ENCODE results near the gene HS6ST1. TPM values are rescaled to one million over a fixed set of nuclear protein-coding genes. Genes with fewer than 3 reads are reported as not detected.
A peak's percentile ranks its signal among the peaks of the same experiment; 100 is the strongest.
"Not testable (repeated sequence)": the region's sequence is repeated elsewhere in the genome, so short reads cannot be mapped to it uniquely, and the experiment has no call there.

Gene HS6ST1
- polyA plus RNA-seq, 1 experiment = 22.4 TPM

DNA sequence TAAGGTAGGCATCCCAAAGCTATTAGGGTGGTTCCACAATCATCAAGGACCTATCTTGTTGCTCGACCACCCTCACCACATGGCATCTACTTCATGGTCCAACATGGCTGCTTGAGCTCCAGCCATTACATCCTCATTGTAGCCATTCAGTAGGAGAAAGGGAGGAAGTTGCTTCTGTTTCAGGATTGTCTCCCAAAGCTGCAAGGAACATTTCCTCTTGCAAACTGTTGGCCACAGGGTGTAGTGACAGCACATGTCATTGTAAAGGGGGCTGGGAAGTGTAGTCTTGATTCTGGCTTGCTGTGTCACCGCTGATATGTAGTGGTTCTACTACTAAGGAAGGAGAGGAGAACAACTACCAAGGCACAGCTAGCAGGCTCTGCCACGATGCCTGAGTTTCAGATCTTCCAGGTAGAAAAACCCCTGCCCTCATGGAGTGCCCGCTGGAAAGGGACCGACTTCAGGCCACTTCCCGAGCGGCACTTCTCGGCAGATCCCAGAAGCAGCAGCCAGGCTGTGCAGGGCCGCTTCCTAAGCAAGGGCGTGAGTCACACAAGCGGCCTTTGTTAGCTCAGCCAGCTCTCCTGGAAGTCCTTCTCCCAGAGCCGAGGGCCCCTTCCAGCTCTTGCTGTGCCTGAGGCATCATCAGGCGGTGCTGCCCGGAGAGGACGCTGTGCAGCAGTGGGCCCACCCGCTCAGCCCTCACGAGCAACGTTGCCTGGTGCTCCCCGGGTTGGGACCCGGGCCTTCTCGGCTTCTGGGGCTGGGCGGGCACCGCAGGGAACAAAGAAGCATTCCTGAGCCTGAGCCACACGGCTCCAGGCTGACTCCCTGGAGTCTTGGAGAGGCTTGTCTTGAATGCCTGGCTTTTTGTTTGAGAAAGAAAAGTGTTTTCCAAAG, 58.2 kb downstream of the HS6ST1 start:
- H3K27me3 ChIP-seq (ENCODE audit: control insufficient read depth, insufficient read depth, low read length) = no peaks in the 10 kb centered on the region
- POLR2A ChIA-PET = interaction anchor here (0.7 kb wide), 1 partner anchor 91 kb away, joined by 3 read pairs; no protein-coding TSS in a partner anchor
- H3K4me3 ChIP-seq (ENCODE audit: low read depth, low read length) = no peak overlapping the region
- DNase-seq (ENCODE audit: low read depth, low spot score) = no peak
- peaks cover 6% of the 10 kb centered on the region; the same call in 1 of the 2 replicates for H3K9me3 ChIP-seq (ENCODE audit: control insufficient read depth, insufficient read depth, low read length)
- peak overlapping the region; percentile 65 for H3K27ac ChIP-seq (ENCODE audit: low read depth, low read length)
- TF ChIP-seq, protein P1, sequence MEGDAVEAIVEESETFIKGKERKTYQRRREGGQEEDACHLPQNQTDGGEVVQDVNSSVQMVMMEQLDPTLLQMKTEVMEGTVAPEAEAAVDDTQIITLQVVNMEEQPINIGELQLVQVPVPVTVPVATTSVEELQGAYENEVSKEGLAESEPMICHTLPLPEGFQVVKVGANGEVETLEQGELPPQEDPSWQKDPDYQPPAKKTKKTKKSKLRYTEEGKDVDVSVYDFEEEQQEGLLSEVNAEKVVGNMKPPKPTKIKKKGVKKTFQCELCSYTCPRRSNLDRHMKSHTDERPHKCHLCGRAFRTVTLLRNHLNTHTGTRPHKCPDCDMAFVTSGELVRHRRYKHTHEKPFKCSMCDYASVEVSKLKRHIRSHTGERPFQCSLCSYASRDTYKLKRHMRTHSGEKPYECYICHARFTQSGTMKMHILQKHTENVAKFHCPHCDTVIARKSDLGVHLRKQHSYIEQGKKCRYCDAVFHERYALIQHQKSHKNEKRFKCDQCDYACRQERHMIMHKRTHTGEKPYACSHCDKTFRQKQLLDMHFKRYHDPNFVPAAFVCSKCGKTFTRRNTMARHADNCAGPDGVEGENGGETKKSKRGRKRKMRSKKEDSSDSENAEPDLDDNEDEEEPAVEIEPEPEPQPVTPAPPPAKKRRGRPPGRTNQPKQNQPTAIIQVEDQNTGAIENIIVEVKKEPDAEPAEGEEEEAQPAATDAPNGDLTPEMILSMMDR (IDR thresholded peaks at IDR 0.05; ENCODE audit: low read depth, low read length) = no peak; the same call in 1 of the 2 replicates
- CTCF ChIA-PET = interaction anchor here (1.1 to 2.0 kb wide), 2 partner anchors 27 to 46 kb away, joined by 3 to 8 read pairs; no protein-coding TSS in a partner anchor

DNA sequence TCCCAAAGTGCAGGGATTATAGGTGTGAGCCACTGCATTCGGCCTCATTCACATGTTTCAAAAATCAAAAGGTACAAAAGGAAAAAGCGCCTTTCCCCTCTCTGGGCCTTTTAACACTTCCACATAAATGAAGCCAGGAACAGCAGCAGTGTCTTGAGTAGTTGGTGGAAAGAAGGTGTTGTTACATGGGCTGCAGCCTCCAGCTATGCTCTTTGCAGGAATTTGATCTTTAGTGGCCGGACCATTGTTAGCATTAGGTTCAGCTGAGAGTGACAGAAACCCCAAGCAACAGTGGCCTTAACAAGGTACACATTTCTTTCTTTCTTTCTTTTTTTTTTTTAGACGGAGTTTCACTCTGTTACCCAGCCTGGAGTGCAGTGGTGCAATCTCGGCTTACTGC, 59.1 kb downstream of the HS6ST1 start:
- H3K27ac ChIP-seq (ENCODE audit: low read depth, low read length) = no peak overlapping the region
- ChIA-PET CTCF (interaction anchor here (1.1 to 2.0 kb wide), 2 partner anchors 26 to 46 kb away, joined by 3 to 8 read pairs; no protein-coding TSS in a partner anchor), POLR2A (no interaction called here)
- no peak for DNase-seq (ENCODE audit: low read depth, low spot score)
- no peaks in the 10 kb centered on the region for H3K27me3 ChIP-seq (ENCODE audit: control insufficient read depth, insufficient read depth, low read length)
- no peak overlapping the region for H3K4me3 ChIP-seq (ENCODE audit: low read depth, low read length)
- TF ChIP-seq, protein P1 (IDR thresholded peaks at IDR 0.05; ENCODE audit: low read depth, low read length) = no peak
- peaks cover 6% of the 10 kb centered on the region; the same call in 1 of the 2 replicates for H3K9me3 ChIP-seq (ENCODE audit: control insufficient read depth, insufficient read depth, low read length)

DNA sequence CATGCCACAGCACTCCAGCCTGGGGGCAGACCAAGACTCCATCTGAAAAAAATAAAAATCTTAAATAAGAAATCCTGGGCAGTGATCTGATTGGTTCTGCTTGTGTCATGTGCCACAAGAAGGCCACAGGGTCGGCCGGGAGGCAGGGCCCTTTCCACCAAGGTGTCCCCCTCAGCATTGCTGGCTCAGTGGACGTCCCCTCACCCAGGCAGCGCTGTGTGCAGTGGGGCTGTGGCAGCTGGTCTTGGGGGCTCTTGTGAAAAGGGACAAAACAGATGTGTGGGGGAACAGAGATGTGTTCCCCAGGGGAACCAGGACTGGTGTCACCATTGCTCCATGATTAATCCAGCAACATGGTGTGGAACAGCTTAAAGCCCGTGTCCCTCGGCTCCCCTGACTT, 60.5 kb downstream of the HS6ST1 start:
- no peak overlapping the region for H3K4me3 ChIP-seq (ENCODE audit: low read depth, low read length)
- H3K27ac ChIP-seq (ENCODE audit: low read depth, low read length) = no peak overlapping the region
- TF ChIP-seq, protein P1 (IDR thresholded peaks at IDR 0.05; ENCODE audit: low read depth, low read length) = no peak
- CTCF ChIA-PET = no interaction called here
- no peak for DNase-seq (ENCODE audit: low read depth, low spot score)
- POLR2A ChIA-PET = no interaction called here
- peaks cover 6% of the 10 kb centered on the region; the same call in 1 of the 2 replicates for H3K9me3 ChIP-seq (ENCODE audit: control insufficient read depth, insufficient read depth, low read length)
- no peaks in the 10 kb centered on the region for H3K27me3 ChIP-seq (ENCODE audit: control insufficient read depth, insufficient read depth, low read length)

DNA sequence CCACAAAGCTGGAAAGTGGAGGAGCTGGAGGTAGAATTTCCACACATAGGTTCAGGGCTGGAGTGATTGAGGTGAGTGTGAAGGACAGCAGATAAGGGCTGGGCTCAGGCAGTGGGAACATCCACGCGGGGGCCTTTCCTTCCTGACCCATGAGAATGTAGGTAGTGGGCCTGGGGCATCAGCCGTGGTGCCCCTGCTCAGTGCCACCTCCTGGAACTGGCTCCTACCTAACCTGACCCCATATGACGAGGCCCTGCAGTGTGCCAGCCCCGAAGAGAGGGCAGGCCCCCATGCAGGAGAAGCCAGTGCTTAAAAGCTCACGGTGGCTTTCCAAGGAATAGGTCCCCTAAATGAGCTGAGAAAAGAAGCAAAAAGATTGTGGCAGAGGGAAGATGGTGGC, 66.2 kb downstream of the HS6ST1 start:
- no peak for DNase-seq (ENCODE audit: low read depth, low spot score)
- H3K27me3 ChIP-seq (ENCODE audit: control insufficient read depth, insufficient read depth, low read length) = no peaks in the 10 kb centered on the region
- POLR2A ChIA-PET = no interaction called here
- TF ChIP-seq, protein P1 (IDR thresholded peaks at IDR 0.05; ENCODE audit: low read depth, low read length) = no peak
- H3K4me3 ChIP-seq (ENCODE audit: low read depth, low read length) = no peak overlapping the region
- CTCF ChIA-PET = no interaction called here
- no peak overlapping the region for H3K27ac ChIP-seq (ENCODE audit: low read depth, low read length)
- H3K9me3 ChIP-seq (ENCODE audit: control insufficient read depth, insufficient read depth, low read length) = no peaks in the 10 kb centered on the region

DNA sequence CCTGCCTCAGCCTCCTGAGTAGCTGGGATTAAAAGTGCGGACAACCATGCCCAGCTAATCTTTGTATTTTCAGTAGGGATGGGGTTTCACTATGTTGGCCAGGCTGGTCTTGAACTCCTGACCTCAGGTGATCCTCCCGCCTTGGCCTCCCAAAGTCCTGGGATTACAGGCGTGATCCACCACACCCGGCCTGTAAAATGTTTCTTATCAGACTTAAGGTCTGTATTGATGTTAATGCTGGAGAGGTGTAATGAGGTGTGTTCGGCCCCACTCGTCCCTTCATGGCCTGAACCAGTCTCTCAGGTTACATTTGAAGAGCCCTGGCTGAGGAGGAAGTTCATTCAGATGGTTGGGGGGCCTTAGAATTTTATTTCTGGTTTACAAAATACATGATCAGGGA, 66.6 kb downstream of the HS6ST1 start:
- H3K27me3 ChIP-seq (ENCODE audit: control insufficient read depth, insufficient read depth, low read length); DNase-seq (ENCODE audit: low read depth, low spot score); POLR2A ChIA-PET; CTCF ChIA-PET; H3K9me3 ChIP-seq (ENCODE audit: control insufficient read depth, insufficient read depth, low read length); H3K4me3 ChIP-seq (ENCODE audit: low read depth, low read length); H3K27ac ChIP-seq (ENCODE audit: low read depth, low read length): not testable (repeated sequence)
